Measurements from ENCODE around the gene IL17RE.
"Not testable (repeated sequence)": the region's sequence is repeated elsewhere in the genome, so short reads cannot be mapped to it uniquely, and the experiment has no call there.

The IL17RE gene

DNA sequence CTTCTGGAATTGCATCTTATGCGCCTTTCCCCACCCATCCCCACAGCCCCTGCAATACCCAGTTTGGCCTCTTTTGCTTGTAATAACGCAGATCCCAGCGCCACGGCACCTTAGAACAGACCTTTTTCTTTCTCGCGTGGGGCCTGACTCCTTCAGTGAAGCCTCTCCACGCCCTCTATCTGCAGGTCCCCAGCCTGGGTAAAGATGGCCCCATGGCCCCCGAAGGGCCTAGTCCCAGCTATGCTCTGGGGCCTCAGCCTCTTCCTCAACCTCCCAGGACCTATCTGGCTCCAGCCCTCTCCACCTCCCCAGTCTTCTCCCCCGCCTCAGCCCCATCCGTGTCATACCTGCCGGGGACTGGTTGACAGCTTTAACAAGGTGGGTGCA lies 31.6 kb downstream of the IL17RE start:
- peak overlapping the region; percentile 73 for H3K4me3 ChIP-seq (ENCODE audit: control insufficient read depth, low read depth, low read length)
- no peak for DNase-seq (ENCODE audit: low read depth)
- TF ChIP-seq, protein P1, sequence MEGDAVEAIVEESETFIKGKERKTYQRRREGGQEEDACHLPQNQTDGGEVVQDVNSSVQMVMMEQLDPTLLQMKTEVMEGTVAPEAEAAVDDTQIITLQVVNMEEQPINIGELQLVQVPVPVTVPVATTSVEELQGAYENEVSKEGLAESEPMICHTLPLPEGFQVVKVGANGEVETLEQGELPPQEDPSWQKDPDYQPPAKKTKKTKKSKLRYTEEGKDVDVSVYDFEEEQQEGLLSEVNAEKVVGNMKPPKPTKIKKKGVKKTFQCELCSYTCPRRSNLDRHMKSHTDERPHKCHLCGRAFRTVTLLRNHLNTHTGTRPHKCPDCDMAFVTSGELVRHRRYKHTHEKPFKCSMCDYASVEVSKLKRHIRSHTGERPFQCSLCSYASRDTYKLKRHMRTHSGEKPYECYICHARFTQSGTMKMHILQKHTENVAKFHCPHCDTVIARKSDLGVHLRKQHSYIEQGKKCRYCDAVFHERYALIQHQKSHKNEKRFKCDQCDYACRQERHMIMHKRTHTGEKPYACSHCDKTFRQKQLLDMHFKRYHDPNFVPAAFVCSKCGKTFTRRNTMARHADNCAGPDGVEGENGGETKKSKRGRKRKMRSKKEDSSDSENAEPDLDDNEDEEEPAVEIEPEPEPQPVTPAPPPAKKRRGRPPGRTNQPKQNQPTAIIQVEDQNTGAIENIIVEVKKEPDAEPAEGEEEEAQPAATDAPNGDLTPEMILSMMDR (IDR thresholded peaks at IDR 0.05; ENCODE audit: control insufficient read depth, insufficient read depth, low read depth, low read length, missing control alignments): peak; percentile 24

DNA sequence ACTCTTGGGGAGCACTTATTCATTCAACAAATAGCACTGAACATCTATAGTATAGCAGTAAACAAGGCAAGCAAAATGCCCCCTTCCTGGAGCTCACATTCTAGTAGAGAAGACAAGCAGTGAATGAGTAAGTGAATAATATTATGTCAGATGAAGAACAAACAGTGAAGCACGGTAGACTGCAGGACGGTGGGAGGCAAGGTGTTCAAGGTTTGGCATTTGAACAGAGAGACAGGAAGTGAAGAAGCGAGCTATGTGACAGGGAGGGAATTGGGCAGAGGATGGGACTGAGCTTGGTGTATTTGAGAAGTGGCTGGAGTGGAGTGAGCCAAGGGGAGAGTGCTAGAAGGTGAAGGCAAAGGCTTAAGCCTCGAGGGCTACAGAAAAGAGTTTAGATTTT lies 32.3 kb downstream of the IL17RE start:
- DNase-seq (ENCODE audit: low read depth): no peak
- no peak overlapping the region for H3K4me3 ChIP-seq (ENCODE audit: control insufficient read depth, low read depth, low read length)

DNA sequence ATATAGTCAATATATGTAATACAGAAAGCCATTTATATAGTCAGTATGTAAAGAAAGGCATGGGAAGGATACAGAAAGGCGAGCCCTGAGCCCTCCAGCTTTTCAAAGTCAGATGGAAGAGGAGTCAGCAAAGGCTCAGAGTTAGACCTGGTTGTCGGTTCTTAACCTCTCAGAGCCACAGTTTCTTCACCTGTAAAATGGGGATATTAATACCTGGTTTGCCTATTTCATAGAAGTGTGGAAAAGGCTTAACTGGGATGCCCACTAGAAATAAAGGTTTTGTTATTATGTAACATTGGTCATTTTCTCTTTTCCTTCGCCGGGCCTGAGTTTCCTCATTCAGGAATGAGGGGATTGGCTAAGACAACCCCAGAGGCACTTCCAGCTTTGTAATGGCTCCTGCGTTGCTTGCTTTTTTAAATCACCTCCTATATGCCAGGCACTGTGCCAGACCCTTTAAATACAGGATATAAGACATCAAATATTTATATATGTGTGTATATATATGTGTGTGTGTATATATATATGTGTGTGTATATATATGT lies 33.4 kb downstream of the IL17RE start:
- TF ChIP-seq, protein P1 (IDR thresholded peaks at IDR 0.05; ENCODE audit: control insufficient read depth, insufficient read depth, low read depth, low read length, missing control alignments): no peak
- no peak overlapping the region for H3K4me3 ChIP-seq (ENCODE audit: control insufficient read depth, low read depth, low read length)
- DNase-seq (ENCODE audit: low read depth): no peak

More for the DNA sequence above, 32.3 kb downstream of the IL17RE start:
- TF ChIP-seq, protein P1 (IDR thresholded peaks at IDR 0.05; ENCODE audit: control insufficient read depth, insufficient read depth, low read depth, low read length, missing control alignments): no peak

DNA sequence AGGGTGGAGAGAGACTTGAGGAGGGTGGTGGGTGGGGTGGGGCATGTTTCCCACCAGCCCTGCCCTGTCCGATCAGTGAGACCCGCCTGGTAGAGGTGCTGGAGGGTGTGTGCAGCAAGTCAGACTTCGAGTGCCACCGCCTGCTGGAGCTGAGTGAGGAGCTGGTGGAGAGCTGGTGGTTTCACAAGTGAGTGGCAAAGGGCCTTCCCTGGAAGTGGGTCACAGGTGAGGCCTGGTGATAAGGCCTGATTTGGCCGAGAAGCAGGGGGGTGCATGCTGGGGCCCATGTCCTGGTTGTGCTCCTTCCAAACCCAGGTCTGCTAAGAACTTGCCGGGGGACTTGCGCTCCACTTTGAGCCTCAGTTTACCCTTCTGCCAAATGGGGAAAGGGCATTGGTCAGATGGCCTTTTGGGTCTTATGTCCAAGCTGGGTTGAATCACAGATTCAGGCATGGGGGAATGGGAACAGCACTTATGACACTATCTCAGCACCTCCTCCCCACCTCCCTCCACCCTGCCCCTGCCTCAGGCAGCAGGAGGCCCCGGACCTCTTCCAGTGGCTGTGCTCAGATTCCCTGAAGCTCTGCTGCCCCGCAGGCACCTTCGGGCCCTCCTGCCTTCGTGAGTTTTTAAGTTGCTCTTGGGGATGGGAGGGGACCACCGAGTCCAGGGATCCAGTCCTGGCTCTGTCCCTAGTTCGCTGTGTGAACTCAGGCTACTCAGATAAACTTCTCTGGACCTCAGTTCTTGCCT lies 35.0 kb downstream of the IL17RE start:
- DNase-seq (ENCODE audit: low read depth): no peak
- TF ChIP-seq, protein P1 (IDR thresholded peaks at IDR 0.05; ENCODE audit: control insufficient read depth, insufficient read depth, low read depth, low read length, missing control alignments): no peak
- H3K4me3 ChIP-seq (ENCODE audit: control insufficient read depth, low read depth, low read length): no peak overlapping the region

DNA sequence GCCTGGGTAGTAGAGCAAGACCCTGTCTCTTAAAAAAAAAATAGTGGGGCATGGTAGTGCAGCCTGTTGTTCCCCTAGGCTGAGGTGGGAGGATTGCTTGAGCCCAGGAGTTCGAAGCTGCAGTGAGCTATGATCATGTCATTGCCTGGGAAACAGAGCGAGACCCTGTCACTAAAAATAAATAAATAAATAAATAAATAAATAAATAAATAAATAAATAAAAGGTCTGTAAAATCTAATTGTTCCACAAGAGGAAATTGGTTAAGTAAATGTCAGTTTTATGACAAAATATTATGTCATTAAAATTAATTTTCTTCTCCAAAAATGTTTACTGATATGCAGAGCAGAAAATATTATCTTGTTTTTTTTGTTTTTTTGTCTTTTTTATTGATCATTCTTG lies 36.3 kb downstream of the IL17RE start:
- TF ChIP-seq, protein P1 (IDR thresholded peaks at IDR 0.05; ENCODE audit: control insufficient read depth, insufficient read depth, low read depth, low read length, missing control alignments): no peak
- no peak overlapping the region for H3K4me3 ChIP-seq (ENCODE audit: control insufficient read depth, low read depth, low read length)
- no peak for DNase-seq (ENCODE audit: low read depth)

DNA sequence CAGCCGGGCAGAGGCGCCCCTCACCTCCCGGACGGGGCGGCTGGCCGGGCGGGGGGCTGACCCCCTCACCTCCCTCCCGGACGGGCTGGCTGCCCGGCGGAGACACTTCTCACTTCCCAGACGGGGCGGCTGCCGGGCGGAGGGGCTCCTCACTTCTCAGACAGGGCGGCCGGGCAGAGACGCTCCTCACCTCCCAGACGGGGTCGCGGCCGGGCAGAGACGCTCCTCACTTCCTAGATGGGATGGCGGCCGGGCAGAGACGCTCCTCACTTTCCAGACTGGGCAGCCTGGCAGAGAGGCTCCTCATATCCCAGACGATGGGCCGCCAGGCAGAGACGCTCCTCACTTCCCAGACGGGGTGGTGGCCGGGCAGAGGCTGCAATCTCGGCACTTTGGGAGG lies 37.3 kb downstream of the IL17RE start:
- DNase-seq (ENCODE audit: low read depth); H3K4me3 ChIP-seq (ENCODE audit: control insufficient read depth, low read depth, low read length): not testable (repeated sequence)

DNA sequence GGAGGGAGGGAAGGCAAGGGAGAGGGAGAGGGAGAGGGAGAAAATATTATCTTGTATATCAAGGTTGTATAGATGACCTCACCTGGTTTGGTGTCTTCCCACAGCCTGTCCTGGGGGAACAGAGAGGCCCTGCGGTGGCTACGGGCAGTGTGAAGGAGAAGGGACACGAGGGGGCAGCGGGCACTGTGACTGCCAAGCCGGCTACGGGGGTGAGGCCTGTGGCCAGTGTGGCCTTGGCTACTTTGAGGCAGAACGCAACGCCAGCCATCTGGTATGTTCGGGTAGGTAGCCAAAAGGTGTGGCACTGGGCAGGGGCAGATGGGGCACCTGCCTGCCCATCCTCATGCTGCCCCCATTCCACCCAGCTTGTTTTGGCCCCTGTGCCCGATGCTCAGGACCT lies 38.1 kb downstream of the IL17RE start:
- no peak overlapping the region for H3K4me3 ChIP-seq (ENCODE audit: control insufficient read depth, low read depth, low read length)
- no peak for DNase-seq (ENCODE audit: low read depth)
- TF ChIP-seq, protein P1 (IDR thresholded peaks at IDR 0.05; ENCODE audit: control insufficient read depth, insufficient read depth, low read depth, low read length, missing control alignments): no peak
